Neutrophil (primary cell): ENCODE measurements around the gene THRAP3.
A peak's percentile ranks its signal among the peaks of the same experiment; 100 is the strongest.

Experiments used
- H3K27ac ChIP-seq: fragments of 200-600 bp; sonication (generic); 2 replicates; pipeline ENCODE4 v1.5.1; 2016; ENCODE audit warnings: mild to moderate bottlenecking, moderate library complexity
- H3K27me3 ChIP-seq: fragments of 200-600 bp; sonication (generic); 2 replicates; pipeline ENCODE4 v1.6.0; 2016; ENCODE audit warnings: mild to moderate bottlenecking
- H3K36me3 ChIP-seq: fragments of 200-600 bp; sonication (generic); 2 replicates; pipeline ENCODE4 v1.5.1; 2017
- H3K4me1 ChIP-seq, 2 experiments: fragments of 200-600 bp in 1 of 2; sonication (generic) in 1 of 2; 1 replicate in 1 of 2; 2 replicates in 1 of 2; pipeline versions ENCODE4 v1.5.1 to v1.6.1; 2013 to 2016; ENCODE audit warnings: low read depth in 1 of 2, low read length in 1 of 2, mild to moderate bottlenecking in 1 of 2, moderate library complexity in 1 of 2; ENCODE audit not compliant: control insufficient read depth in 1 of 2, insufficient read depth in 1 of 2
- H3K4me3 ChIP-seq, 2 experiments: fragments of 200-600 bp in 1 of 2; sonication (generic) in 1 of 2; 1 replicate in 1 of 2; 2 replicates in 1 of 2; pipeline ENCODE4 v1.5.1; 2013 to 2016; ENCODE audit warnings: low read depth in 1 of 2, low read length in 1 of 2, mild to moderate bottlenecking in 1 of 2, moderate library complexity in 1 of 2
- H3K9me3 ChIP-seq: fragments of 200-600 bp; sonication (generic); 2 replicates; pipeline ENCODE4 v1.5.1; 2016
- TF ChIP-seq, protein P1 (sequence below): fragments of 200-600 bp; sonication (generic); IDR thresholded peaks from 2 replicates; pipeline ENCODE4 v1.5.1; 2016; ENCODE audit warnings: antibody characterized with exemption

Gene THRAP3

DNA sequence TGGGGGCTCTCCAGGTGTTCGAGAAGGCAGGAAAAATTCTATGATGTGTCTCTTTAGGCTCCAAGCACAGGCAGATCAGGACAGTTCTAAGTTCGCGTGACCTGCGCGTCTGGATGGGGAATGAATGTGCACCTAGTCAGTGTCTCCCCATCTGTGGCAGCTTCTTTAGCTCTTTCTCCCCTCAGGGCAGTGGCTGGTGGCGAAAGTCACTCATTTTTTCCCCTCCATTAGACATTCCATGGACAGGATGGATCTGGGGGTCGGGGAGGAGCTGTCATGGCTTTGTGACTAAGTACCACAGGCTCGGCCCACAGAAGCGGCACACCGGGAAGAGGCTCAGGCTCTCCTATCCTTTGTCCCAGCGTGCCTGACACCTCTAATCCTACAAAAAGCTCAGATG lies 130.2 kb downstream of the THRAP3 start:
- Histone ChIP-seq H3K27ac (peak overlapping the region; percentile 70), H3K36me3 (peaks cover 96% of the 10 kb centered on the region)
- TF ChIP-seq, protein P1, sequence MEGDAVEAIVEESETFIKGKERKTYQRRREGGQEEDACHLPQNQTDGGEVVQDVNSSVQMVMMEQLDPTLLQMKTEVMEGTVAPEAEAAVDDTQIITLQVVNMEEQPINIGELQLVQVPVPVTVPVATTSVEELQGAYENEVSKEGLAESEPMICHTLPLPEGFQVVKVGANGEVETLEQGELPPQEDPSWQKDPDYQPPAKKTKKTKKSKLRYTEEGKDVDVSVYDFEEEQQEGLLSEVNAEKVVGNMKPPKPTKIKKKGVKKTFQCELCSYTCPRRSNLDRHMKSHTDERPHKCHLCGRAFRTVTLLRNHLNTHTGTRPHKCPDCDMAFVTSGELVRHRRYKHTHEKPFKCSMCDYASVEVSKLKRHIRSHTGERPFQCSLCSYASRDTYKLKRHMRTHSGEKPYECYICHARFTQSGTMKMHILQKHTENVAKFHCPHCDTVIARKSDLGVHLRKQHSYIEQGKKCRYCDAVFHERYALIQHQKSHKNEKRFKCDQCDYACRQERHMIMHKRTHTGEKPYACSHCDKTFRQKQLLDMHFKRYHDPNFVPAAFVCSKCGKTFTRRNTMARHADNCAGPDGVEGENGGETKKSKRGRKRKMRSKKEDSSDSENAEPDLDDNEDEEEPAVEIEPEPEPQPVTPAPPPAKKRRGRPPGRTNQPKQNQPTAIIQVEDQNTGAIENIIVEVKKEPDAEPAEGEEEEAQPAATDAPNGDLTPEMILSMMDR = no peak

More for the DNA sequence above, 130.2 kb downstream of the THRAP3 start:
- H3K4me3 ChIP-seq = no peak overlapping the region
- H3K4me1 ChIP-seq = peaks cover 43 to 49% of the 10 kb centered on the region in 2 experiments
- H3K9me3 ChIP-seq = no peaks in the 10 kb centered on the region
- H3K27me3 ChIP-seq = no peaks in the 10 kb centered on the region
